ENCODE data around the gene VAV1.

DNA sequence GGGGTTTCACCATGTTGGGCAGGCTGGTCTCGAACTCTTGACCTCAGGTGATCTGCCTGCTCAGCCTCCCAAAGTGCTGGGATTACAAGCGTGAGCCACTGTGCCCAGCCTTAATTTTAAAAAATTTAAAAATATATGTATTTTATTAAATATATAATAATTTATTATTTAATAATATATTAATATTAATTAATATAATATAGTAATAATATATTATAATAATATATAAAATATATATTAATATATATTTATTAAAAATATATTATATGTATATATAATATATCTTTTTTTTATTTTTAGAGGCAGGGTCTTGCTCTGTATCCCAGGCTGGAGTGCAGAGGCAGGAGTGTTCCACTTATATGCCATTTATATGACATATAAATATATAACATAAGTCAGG, 61.9 kb downstream of the VAV1 start:
- TF ChIP-seq, protein P1, sequence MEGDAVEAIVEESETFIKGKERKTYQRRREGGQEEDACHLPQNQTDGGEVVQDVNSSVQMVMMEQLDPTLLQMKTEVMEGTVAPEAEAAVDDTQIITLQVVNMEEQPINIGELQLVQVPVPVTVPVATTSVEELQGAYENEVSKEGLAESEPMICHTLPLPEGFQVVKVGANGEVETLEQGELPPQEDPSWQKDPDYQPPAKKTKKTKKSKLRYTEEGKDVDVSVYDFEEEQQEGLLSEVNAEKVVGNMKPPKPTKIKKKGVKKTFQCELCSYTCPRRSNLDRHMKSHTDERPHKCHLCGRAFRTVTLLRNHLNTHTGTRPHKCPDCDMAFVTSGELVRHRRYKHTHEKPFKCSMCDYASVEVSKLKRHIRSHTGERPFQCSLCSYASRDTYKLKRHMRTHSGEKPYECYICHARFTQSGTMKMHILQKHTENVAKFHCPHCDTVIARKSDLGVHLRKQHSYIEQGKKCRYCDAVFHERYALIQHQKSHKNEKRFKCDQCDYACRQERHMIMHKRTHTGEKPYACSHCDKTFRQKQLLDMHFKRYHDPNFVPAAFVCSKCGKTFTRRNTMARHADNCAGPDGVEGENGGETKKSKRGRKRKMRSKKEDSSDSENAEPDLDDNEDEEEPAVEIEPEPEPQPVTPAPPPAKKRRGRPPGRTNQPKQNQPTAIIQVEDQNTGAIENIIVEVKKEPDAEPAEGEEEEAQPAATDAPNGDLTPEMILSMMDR (conservative IDR thresholded peaks at IDR 0.05) = no peak
- TF ChIP-seq EZH2 (IDR thresholded peaks at IDR 0.05; ENCODE audit: low read depth) = no peak
